Measurements from ENCODE around the gene MCM9.

MCM9 gene

DNA sequence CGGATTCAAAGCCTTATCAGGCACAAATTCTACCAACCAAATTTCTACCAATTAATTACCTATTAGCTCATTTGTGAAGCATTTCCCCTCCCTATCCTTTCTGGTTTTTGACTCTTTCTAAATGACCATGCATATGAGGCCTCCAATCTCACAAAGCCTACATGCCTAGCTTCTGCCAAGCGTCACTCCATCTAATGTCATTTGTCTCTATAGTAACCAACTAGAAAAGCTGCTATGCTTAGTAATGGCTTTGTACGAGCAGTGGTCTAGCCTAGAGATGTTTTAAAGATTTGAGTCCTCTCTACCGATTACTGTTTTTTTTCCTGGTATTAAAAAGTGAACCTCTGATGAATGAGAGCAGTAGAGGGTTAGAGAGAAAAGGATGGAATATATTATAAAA is 45.8 kb downstream of the MCM9 start:
- FAIRE-seq, result no peak
- TF ChIP-seq, protein P1, sequence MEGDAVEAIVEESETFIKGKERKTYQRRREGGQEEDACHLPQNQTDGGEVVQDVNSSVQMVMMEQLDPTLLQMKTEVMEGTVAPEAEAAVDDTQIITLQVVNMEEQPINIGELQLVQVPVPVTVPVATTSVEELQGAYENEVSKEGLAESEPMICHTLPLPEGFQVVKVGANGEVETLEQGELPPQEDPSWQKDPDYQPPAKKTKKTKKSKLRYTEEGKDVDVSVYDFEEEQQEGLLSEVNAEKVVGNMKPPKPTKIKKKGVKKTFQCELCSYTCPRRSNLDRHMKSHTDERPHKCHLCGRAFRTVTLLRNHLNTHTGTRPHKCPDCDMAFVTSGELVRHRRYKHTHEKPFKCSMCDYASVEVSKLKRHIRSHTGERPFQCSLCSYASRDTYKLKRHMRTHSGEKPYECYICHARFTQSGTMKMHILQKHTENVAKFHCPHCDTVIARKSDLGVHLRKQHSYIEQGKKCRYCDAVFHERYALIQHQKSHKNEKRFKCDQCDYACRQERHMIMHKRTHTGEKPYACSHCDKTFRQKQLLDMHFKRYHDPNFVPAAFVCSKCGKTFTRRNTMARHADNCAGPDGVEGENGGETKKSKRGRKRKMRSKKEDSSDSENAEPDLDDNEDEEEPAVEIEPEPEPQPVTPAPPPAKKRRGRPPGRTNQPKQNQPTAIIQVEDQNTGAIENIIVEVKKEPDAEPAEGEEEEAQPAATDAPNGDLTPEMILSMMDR (IDR thresholded peaks at IDR 0.05; ENCODE audit: insufficient read depth, missing control alignments), result no peak
- DNase-seq (ENCODE audit: insufficient read length, low spot score), result no peak

DNA sequence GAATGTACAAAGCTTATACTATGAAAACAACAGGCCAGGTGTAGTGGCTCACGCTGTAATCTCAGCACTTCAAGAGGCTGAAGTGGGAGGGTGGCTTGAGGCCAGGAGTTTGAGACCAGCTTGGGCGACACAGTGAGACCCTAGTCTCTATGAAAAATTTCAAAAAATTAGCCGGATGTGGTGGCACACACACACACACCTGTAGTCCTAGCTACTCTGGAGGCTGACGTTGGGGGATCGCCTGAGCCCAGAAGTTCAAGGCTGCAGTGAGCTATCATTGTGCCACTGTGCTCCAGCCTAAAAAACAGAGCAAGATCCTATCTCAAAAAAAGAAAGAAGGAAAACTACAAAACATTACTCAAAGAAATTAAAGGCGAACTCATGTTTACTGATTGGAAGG is 48.3 kb downstream of the MCM9 start:
- TF ChIP-seq, protein P1 (IDR thresholded peaks at IDR 0.05; ENCODE audit: insufficient read depth, missing control alignments), result no peak
- no peak for DNase-seq (ENCODE audit: insufficient read length, low spot score)

DNA sequence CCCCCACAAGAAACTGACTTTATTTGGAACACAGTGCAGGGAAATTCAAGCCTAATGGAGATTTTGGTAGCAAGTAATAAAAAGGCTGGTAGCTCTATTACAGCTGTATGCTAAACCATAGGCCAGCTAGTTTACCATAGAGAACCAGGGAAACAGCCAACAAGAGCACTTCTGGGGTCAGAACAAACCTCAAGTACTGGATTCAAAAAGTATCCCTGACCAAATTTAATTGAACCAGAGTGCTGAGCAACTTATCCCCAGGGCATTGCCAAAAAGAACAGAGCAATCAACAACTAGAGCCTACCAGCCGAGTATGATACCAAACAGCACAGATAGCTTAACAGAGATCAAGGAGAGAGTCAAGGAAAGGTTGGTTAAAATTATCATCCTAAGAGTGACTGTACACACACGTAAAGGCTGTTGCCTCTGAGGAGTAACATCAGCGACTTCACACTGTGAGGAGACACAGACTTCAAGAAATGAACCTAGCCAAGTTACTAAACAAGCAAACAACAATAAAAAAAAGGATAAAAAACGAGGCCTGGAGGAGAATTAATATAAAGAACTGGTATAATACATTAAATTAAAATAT is 52.5 kb downstream of the MCM9 start:
- no peak for DNase-seq (ENCODE audit: insufficient read length, low spot score)
- peak; percentile 63 for FAIRE-seq
- TF ChIP-seq, protein P1 (IDR thresholded peaks at IDR 0.05; ENCODE audit: insufficient read depth, missing control alignments), result no peak

More for the DNA sequence above, 48.3 kb downstream of the MCM9 start:
- no peak for FAIRE-seq

DNA sequence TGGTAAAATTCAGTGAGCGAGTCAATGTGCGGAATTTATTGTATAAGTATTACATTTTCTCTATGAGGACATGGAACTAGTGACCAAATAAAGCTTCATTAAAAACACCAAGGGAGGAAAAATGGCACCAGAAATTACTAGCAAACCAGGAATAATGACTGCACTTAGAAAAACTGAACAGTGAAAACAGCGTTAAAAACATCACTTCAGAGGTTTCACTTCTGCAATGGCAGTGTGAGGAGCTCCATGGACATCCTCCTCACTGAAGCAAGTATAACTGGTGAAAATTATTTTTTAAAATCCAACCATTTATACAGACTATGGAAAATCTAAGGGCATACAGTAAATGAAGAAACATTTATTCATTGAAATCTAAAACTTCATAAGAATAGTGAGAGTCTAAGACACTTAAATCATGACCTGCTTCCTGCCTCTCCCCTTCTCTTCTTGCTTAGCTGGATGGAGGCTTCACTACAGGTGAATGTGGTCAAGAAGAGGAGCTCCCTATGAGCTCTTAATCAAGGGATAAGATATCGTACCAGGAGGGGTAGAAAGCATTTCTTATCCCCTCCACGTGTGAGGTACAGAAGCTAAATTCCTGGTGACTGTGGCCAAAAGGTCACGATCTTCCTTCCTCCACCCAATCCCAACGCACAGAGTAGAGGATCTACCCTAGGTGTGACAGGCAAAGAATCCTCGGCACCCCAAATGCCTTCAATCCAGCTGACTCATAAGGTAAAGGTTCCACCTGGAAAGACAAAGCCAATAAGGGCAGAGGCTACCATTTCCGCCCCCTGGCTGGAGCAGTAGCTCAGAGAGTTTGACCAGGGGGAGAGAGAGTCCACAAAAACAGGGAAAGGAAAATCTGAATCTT is 53.3 kb downstream of the MCM9 start:
- FAIRE-seq (no peak), DNase-seq (ENCODE audit: insufficient read length, low spot score) (no peak)
- TF ChIP-seq, protein P1 (IDR thresholded peaks at IDR 0.05; ENCODE audit: insufficient read depth, missing control alignments), result no peak

DNA sequence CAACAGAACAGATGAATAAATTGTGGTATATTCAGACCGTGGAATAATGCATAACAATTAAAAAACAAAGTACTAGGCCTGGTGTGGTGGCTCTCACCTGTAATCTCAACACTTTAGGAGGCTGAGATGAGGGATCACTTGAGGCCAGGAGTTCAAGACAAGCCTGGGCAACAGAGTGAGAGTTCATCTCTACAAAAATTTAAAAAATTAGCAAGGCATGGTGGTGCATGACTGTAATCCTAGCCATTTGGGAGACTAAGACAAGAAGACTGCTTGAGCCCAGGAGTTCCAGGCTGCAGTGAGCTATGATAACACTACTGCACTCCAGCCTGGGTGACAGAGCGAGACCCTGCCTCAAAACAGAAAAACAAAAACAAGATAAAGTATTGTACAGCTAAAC is 57.2 kb downstream of the MCM9 start:
- no peak for DNase-seq (ENCODE audit: insufficient read length, low spot score)
- no peak for FAIRE-seq

DNA sequence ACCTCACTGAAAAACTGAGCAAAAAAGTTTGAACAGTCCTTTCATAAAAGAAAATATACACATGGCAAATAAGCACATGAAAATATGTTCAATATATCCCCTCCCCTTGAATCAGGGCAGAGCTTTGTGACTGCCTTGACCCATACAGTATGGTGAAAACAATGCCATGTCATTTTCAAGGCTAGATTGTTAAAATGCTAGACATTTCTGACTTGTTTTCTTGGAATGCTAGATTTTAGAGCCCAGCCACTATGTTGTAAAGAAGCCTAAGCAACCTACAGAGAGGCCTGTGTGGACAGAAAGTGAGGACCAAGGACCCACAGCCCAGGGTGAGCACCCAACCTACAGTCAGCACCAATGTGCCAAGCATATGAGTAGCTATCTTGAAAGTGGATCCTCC is 58.1 kb downstream of the MCM9 start:
- TF ChIP-seq, protein P1 (IDR thresholded peaks at IDR 0.05; ENCODE audit: insufficient read depth, missing control alignments), result no peak
- no peak for FAIRE-seq

More for the DNA sequence above, 57.2 kb downstream of the MCM9 start:
- TF ChIP-seq, protein P1 (IDR thresholded peaks at IDR 0.05; ENCODE audit: insufficient read depth, missing control alignments), result no peak

DNA sequence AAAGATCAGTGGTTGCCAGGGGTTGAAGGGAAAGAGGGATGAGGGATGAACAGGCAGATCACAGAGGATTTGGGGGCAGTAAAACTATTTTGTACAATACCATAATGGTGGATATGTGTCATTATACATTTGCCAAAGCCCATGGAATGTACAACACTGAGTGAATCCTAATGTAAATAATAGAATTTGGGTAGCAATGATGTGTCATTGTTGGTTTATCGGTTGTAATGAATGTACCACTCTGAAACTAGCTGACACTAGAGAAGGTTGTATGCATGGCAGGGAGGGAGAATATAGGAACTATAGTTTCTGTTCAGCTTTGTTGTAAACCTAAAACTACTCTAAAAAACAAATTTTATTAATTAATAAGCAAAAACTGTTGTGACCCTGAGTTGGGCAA is 58.8 kb downstream of the MCM9 start:
- FAIRE-seq, result no peak

More for the DNA sequence above, 58.1 kb downstream of the MCM9 start:
- DNase-seq (ENCODE audit: insufficient read length, low spot score), result no peak

More for the DNA sequence above, 58.8 kb downstream of the MCM9 start:
- no peak for DNase-seq (ENCODE audit: insufficient read length, low spot score)
- TF ChIP-seq, protein P1 (IDR thresholded peaks at IDR 0.05; ENCODE audit: insufficient read depth, missing control alignments), result no peak

Measured in D721Med (cell line).